GM12891 (cell line): ENCODE results near the gene SLC22A23.

Experiments used
- DNase-seq: peaks from one replicate; pipeline ENCODE4 v3.0.0; 2011; ENCODE audit warnings: low spot score; ENCODE audit not compliant: insufficient read length
- FAIRE-seq: peaks from 2 replicates; lab custom pipeline; 2011; peaks lifted over from hg19 to GRCh38; lab: Jason Lieb, UNC
- PAX5 ChIP-seq: IDR thresholded peaks from 2 replicates; pipeline ENCODE4 v1.6.1; 2011; ENCODE audit warnings: low read length, moderate library complexity, mild to moderate bottlenecking; ENCODE audit not compliant: insufficient read depth, severe bottlenecking
- POLR2A ChIP-seq: IDR thresholded peaks from 2 replicates; pipeline ENCODE4 v1.6.1; 2011; ENCODE audit warnings: low read depth, low read length, control low read depth
- POLR2AphosphoS5 ChIP-seq: IDR thresholded peaks from 2 replicates; pipeline ENCODE4 v1.6.1; 2011; ENCODE audit warnings: low read depth, low read length, control low read depth
- POU2F2 ChIP-seq: IDR thresholded peaks from 2 replicates; pipeline ENCODE4 v1.6.1; 2011; ENCODE audit warnings: low read depth, mild to moderate bottlenecking, control low read depth, low read length, moderate library complexity
- SPI1 ChIP-seq: IDR thresholded peaks from 2 replicates; pipeline ENCODE4 v1.6.1; 2011; ENCODE audit warnings: low read depth, low read length, control low read depth
- TAF1 ChIP-seq: IDR thresholded peaks from 2 replicates; pipeline ENCODE4 v1.6.1; 2011; ENCODE audit warnings: low read depth, low read length, control low read depth

Gene SLC22A23

DNA sequence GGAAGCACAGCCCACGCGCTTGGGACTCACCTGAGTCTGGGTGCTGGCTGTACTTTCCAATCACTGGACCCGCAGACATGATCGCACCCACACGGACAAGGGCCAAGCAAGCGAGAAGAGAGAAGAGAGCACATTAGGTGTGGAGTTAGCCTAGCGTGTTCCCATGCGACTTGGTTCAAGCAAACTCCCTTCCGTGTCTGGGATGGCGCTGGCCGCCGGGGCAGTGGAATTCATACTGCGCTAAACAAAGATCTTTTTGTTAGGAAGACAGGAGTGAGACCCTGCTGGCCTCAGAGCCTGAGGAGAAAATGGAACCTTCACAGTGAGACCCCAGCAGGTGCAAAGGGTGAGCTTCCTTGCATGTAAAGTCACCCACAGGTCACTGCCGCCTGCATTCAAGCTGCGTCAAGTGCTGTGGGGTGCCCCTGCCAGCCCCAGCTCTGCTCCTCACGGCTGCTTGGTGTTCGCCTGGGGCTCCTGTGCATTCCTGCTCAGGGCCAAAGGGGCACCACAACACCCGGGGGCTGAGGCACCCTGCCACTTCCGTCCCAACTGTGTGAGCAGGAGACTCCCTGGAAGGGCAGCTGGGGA is 171.7 kb downstream of the SLC22A23 start:
- no peak for DNase-seq
- TF ChIP-seq POU2F2 (no peak), POLR2AphosphoS5 (no peak), PAX5 (no peak), SPI1 (no peak), POLR2A (no peak), TAF1 (no peak)
- no peak for FAIRE-seq

DNA sequence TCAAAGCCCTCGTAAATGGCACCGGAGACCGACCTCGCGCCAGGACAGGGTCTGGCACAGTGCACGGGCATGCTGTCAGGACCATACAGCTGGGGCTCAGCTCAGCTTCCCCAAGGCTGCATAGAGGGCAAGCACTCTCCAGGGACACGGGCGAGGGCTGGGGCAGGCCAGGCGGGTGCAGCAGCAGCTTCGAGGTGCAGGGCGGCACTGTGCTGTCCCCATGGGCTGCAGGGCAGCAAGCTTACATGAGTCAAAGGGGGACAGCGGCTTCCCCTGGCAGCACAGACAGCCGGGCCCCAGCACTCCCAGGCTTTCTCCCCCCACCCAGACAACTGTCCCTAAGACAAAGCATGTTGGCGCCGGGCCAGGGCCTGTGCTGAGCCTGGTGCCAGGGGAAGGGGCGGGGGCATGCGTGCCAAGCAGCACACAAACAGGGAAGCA is 172.4 kb downstream of the SLC22A23 start:
- FAIRE-seq (no peak), DNase-seq (no peak)
- TF ChIP-seq SPI1 (no peak), POU2F2 (no peak), TAF1 (no peak), POLR2AphosphoS5 (no peak), POLR2A (no peak)

DNA sequence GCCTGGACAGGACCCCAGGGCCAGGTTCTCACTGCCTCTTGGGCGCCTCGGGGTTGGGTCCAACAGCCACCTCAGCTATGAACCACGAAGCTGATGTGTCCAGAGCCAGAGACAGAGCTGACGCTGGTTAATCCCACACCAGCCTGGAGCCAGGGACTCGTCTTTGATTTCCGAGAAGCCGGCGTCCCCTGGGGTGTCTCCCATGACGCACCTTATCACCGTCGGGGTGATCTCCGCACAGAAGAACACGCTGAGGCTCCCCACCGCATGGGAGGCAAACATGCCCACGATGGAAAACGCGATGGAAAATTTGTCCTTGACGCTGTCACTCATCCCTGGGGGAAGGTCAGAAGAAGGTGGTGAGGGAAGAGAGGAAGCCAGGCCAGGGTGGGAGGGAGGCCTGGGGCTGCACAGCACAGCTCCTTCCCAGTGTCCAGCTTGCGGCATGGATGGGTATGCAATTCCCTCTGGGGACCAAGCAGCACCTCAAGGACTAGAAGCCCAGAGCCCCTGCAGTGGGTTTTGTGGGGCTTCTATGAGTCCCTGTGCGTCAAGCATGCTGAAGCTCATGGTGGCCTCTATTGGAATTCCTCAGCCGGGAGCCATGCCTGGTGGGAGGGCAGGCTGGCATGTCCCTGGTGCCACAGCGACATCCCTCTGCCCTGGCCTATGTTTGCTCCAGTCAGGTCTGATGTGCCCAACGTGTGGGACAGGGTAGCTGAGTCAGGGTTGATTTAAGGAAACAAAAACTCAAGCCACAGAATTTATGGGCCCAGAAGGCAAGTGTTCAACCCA is 173.0 kb downstream of the SLC22A23 start:
- TF ChIP-seq POLR2AphosphoS5 (no peak), POLR2A (no peak), TAF1 (no peak), POU2F2 (no peak), PAX5 (no peak), SPI1 (no peak)
- no peak for FAIRE-seq

DNA sequence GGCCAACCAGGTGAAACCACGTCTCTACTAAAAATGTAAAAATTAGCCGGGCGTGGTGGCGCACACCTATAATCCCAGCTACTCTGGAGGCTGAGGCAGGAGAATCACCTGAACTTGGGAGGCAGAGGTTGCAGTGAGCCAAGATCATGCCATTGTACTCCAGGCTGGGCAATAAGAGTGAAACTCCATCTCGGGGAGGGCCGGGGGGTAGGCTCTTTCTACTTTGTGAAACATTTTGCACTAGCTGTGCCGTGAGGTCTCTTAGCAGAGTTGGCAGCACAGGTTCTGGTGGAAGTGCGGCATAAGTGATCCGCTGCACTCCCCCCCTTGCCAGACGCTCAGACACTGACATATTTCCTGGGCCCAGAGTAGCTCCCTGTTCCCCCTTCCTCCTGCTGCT is 173.6 kb downstream of the SLC22A23 start:
- no peak for TF ChIP-seq POLR2A
- DNase-seq (no peak), FAIRE-seq (no peak)

More for the DNA sequence above, 173.0 kb downstream of the SLC22A23 start:
- DNase-seq, result no peak

DNA sequence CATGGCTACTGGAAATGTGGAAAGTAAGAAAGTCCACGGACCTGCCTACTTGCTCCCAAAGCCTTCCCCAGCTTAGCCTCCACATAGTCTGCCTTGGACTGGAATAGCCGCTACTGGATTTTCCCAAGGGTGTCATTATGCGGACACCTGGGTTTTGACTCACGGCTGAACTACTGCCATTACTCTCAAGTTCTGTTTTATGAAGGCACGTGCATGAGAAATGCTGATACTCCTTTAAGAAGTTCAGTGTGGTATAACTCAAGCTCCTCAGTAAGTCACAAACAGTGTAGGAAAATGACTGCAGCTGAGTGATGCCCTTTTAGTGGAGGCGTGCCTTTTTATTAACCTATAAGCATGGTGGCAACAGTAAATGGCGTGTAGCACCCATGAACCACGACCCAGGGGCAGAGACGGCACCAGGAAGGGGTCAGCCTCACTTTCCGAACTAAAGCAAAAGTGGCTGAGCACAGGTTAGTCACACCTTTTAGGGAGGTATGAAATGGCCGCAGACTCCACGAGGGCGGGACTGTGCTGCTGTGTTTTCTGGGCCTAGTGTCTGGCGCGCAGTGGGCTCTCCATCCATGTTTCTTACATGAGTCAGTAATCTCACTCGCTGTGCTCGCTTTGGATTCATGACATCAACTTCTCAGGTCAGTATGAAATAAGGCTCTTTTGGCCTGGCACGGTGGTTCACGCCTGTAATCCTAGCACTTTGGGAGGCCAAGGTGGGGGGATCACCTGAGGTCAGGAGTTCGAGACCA is 174.2 kb downstream of the SLC22A23 start:
- DNase-seq, result no peak
- no peak for TF ChIP-seq POU2F2
- TF ChIP-seq POLR2AphosphoS5, result no peak
- no peak for TF ChIP-seq POLR2A
- no peak for TF ChIP-seq TAF1
- no peak for TF ChIP-seq SPI1
- no peak for TF ChIP-seq PAX5
- no peak for FAIRE-seq

DNA sequence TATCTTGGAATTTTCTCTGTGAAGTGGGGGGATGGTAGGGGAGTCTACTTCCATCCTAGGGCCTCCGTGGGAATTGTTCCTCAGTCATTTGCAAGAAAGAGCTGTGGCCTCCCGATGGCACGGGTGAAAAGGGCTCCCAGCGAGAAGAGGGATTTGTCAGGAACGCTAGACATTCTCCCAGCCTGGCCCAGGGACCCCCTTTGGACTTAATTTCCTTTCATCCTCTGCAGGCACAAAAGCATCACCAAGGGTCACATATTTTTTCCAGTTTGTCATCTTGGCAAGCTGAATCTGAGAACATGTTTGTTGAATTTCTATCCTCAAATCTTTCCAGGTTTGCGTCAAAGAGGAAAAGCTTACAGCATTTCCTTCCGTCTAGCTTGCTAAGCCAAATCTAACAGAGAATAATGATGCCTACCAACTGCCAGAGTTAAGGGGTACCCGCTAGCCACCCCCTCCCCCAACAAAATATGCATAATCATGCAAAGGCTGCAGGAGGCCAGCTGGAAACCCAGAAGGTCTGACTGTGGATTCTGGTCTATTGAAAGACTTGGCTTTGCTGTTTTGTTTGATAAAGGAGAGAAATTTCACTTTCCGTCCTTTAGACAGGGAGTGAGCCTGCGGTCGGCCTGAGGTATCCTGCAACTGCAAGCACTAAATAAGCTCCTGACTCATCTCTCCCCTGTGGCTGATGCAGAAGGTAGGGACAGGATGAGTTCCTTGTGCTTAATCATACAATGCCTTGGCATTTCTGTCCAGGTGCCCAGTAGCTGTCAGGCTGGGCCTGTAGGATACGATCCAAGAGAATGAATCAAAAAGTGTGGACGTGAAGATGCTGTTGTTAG is 175.0 kb downstream of the SLC22A23 start:
- DNase-seq (no peak), FAIRE-seq (no peak)
- TF ChIP-seq PAX5 (no peak), POLR2A (no peak), POU2F2 (no peak)

DNA sequence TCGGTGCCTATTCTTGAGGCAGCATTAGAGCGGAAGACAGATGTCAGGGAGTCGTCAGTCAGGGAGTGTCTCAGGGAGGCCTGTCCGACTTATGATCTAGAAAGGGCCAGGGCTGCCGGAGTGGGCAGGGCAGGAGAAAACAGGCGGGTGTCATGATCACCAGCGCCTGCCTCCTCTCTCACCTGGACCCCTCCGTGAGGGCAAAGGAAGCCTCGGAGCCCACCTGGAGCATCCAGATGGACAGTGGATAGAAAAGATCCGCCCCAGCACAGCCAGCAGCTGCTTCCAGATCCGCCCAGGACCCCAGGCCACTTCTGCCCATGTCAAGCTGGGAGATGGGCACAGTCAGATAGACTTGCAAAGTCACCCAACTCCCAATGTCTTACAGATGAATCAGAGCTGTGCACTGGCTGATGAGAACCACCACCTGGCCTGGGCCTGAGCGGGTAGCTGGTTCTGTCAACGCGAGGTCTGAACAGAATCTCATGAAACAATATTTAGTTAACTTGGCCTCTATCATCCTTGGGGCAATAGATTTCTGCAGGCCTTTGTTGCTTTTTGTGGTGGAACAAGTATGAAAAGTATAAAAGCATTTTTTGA is 175.9 kb downstream of the SLC22A23 start:
- DNase-seq (no peak), FAIRE-seq (no peak)
- TF ChIP-seq POLR2A (no peak), PAX5 (no peak), POLR2AphosphoS5 (no peak), SPI1 (no peak), POU2F2 (no peak), TAF1 (no peak)

DNA sequence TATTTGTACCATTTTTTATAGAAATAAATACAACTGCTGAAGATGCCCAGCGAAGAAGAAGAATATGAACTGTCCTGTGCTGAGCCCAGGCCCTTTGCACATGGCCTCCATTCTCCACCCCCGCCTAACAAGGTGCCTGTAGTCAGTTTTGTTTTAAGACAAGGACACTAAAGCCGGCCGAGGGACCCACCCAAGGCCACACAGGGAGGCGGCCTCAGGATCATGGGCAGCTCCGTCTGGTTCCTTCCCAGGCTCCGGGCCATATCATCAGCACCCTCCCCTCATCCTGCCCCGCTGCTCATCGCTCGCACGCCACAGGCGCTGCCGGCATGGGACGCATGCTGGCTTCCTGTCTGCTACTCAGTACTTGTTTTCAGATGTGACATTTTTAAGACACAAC is 176.8 kb downstream of the SLC22A23 start:
- DNase-seq (no peak), FAIRE-seq (no peak)
- no peak for TF ChIP-seq POU2F2
- TF ChIP-seq TAF1, result no peak
- no peak for TF ChIP-seq POLR2AphosphoS5
- no peak for TF ChIP-seq POLR2A
- no peak for TF ChIP-seq PAX5

DNA sequence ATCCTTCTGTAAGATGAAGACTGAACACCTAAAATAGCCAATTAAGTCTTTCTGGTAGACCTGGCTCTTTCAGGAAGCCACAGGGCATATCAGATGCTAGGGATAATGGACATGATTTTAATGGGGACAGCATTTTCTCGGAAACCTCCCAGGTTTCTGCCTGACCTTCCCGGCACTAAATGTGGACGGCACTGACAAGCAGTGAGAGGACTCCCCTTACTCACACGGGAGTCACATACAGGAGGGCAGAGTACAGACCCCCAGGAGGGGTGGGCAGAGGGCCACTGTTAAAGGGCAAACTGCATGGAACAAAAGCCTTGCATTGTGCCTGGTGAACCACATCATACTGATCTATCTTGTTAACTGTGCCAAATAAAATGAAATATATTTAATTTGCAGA is 178.2 kb downstream of the SLC22A23 start:
- DNase-seq (no peak), FAIRE-seq (no peak)
- TF ChIP-seq POLR2AphosphoS5, result no peak
- no peak for TF ChIP-seq TAF1
- no peak for TF ChIP-seq POLR2A
- TF ChIP-seq POU2F2, result no peak
- TF ChIP-seq SPI1, result no peak
- no peak for TF ChIP-seq PAX5
